GM23338 (cell line): ENCODE measurements around the gene BCR.

Source experiments
- CTCF ChIP-seq, 2 experiments: fragments of 200-600 bp in 1 of 2; sonication (generic) in 1 of 2; conservative IDR thresholded peaks; 2 replicates each; pipeline versions ENCODE4 v1.5.1 to v1.6.1; 2016 to 2017; ENCODE audit warnings: antibody characterized with exemption in 2 of 2, low read depth in 2 of 2, mild to moderate bottlenecking in 2 of 2, moderate library complexity in 1 of 2
- ETS1 ChIP-seq: IDR thresholded peaks from 2 replicates; pipeline ENCODE4 v1.6.1; 2016; ENCODE audit warnings: antibody characterized with exemption
- EZH2 ChIP-seq: fragments of 200-600 bp; sonication (generic); IDR thresholded peaks from one replicate; pipeline ENCODE4 v1.8.0; 2017; ENCODE audit warnings: antibody characterized with exemption, mild to moderate bottlenecking, low read depth; ENCODE audit not compliant: unreplicated experiment
- EZH2phosphoT487 ChIP-seq: fragments of 200-600 bp; sonication (generic); IDR thresholded peaks from one replicate; pipeline ENCODE4 v1.8.1; 2018; ENCODE audit warnings: antibody characterized with exemption; ENCODE audit not compliant: unreplicated experiment
- POLR2AphosphoS5 ChIP-seq: IDR thresholded peaks from 2 replicates; pipeline ENCODE4 v1.6.1; 2016; ENCODE audit warnings: antibody characterized with exemption, low read depth
- REST ChIP-seq: IDR thresholded peaks from one replicate; pipeline ENCODE4 v1.6.1; 2018; ENCODE audit warnings: antibody characterized with exemption; ENCODE audit not compliant: unreplicated experiment

GRCh38 chr22:23231471-23232093, 51.3 kb downstream of the BCR start:
- TF ChIP-seq CTCF (conservative IDR thresholded peaks at IDR 0.05; ENCODE audit: low read depth in 2 of 2) (no peak), EZH2 (no peak), REST (no peak), ETS1 (no peak), POLR2AphosphoS5 (no peak), EZH2phosphoT487 (no peak)
